ENCODE measurements around the gene CNTN4.

DNA sequence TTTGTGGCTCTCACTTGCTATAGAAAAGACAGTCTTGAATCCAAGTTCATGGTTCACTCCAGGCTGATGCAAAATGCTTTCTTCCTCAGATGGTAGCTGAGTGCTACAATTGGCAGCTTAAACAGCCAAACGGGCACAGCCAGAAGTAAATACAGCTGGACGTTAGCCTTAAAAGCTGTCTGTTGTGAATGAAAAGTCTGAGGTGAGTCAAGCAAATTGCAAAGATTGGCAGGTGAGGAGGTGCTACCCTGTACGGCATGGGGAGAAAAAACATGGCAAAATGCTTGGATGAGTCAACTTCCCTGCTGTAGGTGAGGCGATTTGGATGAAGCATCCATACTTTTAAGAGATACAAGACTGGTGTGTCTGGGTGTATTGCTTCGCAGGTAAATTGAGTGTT, 971.1 kb downstream of the CNTN4 start:
- TF ChIP-seq, protein P1, sequence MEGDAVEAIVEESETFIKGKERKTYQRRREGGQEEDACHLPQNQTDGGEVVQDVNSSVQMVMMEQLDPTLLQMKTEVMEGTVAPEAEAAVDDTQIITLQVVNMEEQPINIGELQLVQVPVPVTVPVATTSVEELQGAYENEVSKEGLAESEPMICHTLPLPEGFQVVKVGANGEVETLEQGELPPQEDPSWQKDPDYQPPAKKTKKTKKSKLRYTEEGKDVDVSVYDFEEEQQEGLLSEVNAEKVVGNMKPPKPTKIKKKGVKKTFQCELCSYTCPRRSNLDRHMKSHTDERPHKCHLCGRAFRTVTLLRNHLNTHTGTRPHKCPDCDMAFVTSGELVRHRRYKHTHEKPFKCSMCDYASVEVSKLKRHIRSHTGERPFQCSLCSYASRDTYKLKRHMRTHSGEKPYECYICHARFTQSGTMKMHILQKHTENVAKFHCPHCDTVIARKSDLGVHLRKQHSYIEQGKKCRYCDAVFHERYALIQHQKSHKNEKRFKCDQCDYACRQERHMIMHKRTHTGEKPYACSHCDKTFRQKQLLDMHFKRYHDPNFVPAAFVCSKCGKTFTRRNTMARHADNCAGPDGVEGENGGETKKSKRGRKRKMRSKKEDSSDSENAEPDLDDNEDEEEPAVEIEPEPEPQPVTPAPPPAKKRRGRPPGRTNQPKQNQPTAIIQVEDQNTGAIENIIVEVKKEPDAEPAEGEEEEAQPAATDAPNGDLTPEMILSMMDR (IDR thresholded peaks at IDR 0.05; ENCODE audit: low read depth, low read length), result no peak
- no peak for TF ChIP-seq EZH2phosphoT487 (IDR thresholded peaks at IDR 0.05; ENCODE audit: low read depth)

All from OCI-LY3 (cell line).